ENCODE measurements around the gene FOCAD. TPM values are rescaled to one million over a fixed set of nuclear protein-coding genes. Genes with fewer than 3 reads are reported as not detected.

The FOCAD gene
- total RNA-seq, 1 experiment from 2014 or later, result 40.7 TPM

- Histone ChIP-seq H3K4me1 (ENCODE audit: control insufficient read depth in 1 of 2, insufficient read depth in 2 of 2, low read length in 2 of 2) (no peaks in the 10 kb centered on the region), H3K79me2 (ENCODE audit: insufficient read depth, low read length) (no peaks in the 10 kb centered on the region), H3K9ac (ENCODE audit: low read length) (no peak overlapping the region), H3K27me3 (ENCODE audit: insufficient read depth, low read length) (no peaks in the 10 kb centered on the region), H4K20me1 (ENCODE audit: insufficient read depth) (0 out of 2 replicates have a peak, but pooled peaks cover 4% of the 10 kb centered on the region), H3K36me3 (ENCODE audit: control insufficient read depth in 1 of 2, insufficient read depth in 2 of 2, low read length in 2 of 2) (no peaks in the 10 kb centered on the region; a peak in 1 of 4 replicates), H3K9me3 (ENCODE audit: control insufficient read depth in 1 of 2, insufficient read depth in 1 of 2, low read depth in 1 of 2, low read length in 2 of 2) (no peaks in the 10 kb centered on the region), H2AFZ (ENCODE audit: low read depth, low read length, poor library complexity, severe bottlenecking) (no peak overlapping the region), H3K9me2 (ENCODE audit: insufficient read depth) (no peaks in the 10 kb centered on the region), H3K4me3 (replicated peaks in 1 of 2; ENCODE audit: low read depth in 1 of 2, low read length in 2 of 2) (no peak overlapping the region), H3K27ac (ENCODE audit: low read depth, low read length) (no peak overlapping the region), H3K4me2 (ENCODE audit: low read length) (no peak overlapping the region)
- ChIA-PET POLR2A (no interaction called here), RAD21 (ENCODE audit: low non-redundant PET in 1 of 2, low total read pairs in 2 of 2, uncharacterized antibody in 2 of 2, unreplicated experiment in 2 of 2) (no interaction called here), CTCF (no interaction called here)
- DNase-seq (ENCODE audit: low read depth, low spot score), result no peak
- no peak for ATAC-seq
- TF ChIP-seq EZH2phosphoT487 (IDR thresholded peaks at IDR 0.05; ENCODE audit: borderline replicate concordance) (no peak), TCF7L2 (IDR thresholded peaks at IDR 0.05; ENCODE audit: borderline replicate concordance, extremely low read depth, insufficient read depth, insufficient read length) (no peak), CBX3 (IDR thresholded peaks at IDR 0.05; ENCODE audit: low read depth) (no peak), YY1 (IDR thresholded peaks at IDR 0.05; ENCODE audit: extremely low read depth, insufficient replicate concordance, low read depth, low read length) (no peak), ELF1 (IDR thresholded peaks at IDR 0.05; ENCODE audit: borderline replicate concordance, low read depth) (no peak), CEBPB (IDR thresholded peaks at IDR 0.05; ENCODE audit: low read depth) (no peak), RAD21 (IDR thresholded peaks at IDR 0.05; ENCODE audit: low read depth) (no peak), JUND (IDR thresholded peaks at IDR 0.05) (no peak), SP1 (IDR thresholded peaks at IDR 0.05; ENCODE audit: low read depth) (no peak), REST (IDR thresholded peaks at IDR 0.05; ENCODE audit: low read depth) (no peak), ZNF274 (IDR thresholded peaks at IDR 0.05; ENCODE audit: low read depth, low read length) (no peak), EZH2 (IDR thresholded peaks at IDR 0.05) (no peak), POLR2A (IDR thresholded peaks at IDR 0.05; ENCODE audit: borderline replicate concordance, extremely low read depth, insufficient read depth, insufficient read length) (no peak), MAX (IDR thresholded peaks at IDR 0.05) (no peak), EGR1 (IDR thresholded peaks at IDR 0.05; ENCODE audit: low read depth) (no peak), CTCF (IDR thresholded peaks at IDR 0.05 in 2 of 3, conservative IDR thresholded peaks at IDR 0.05 in 1 of 3; ENCODE audit: borderline replicate concordance in 1 of 3, insufficient read depth in 1 of 3, low read depth in 2 of 3, low read length in 2 of 3) (no peak), ATF3 (IDR thresholded peaks at IDR 0.05) (no peak), SRF (IDR thresholded peaks at IDR 0.05; ENCODE audit: low read depth) (no peak), ZBTB33 (IDR thresholded peaks at IDR 0.05; ENCODE audit: extremely low read depth, insufficient replicate concordance, low read length) (no peak), POLR2AphosphoS5 (IDR thresholded peaks at IDR 0.05; ENCODE audit: low read depth, low read length) (no peak)
- intact Hi-C loops (cut with micrococcal nuclease), result no loop called here
- BruUV-seq (replicated peaks), result no TSS peak
These were observed 246.8 kb downstream of the FOCAD start for GRCh38 chr9:20930836-20931235.

Data from HCT116 (cell line).